Endothelial cell of umbilical vein (primary cell): Measurements from ENCODE around the gene PAAF1.

Experiments
- EZH2 ChIP-seq: IDR thresholded peaks from 2 replicates; pipeline ENCODE4 v1.6.1; 2012; ENCODE audit warnings: borderline replicate concordance, low read depth, mild to moderate bottlenecking, moderate library complexity, low read length, inconsistent platforms; ENCODE audit not compliant: severe bottlenecking
- GATA2 ChIP-seq: IDR thresholded peaks from 2 replicates; pipeline ENCODE4 v1.7.0; 2011; ENCODE audit warnings: low read depth, mild to moderate bottlenecking, moderate library complexity, mixed read lengths, low read length; ENCODE audit not compliant: insufficient read length, insufficient read depth
- JUN ChIP-seq: IDR thresholded peaks from 2 replicates; pipeline ENCODE4 v1.6.1; 2011; ENCODE audit warnings: borderline replicate concordance, low read depth; ENCODE audit not compliant: insufficient read length, insufficient read depth
- POLR2A ChIP-seq: IDR thresholded peaks from 2 replicates; pipeline ENCODE4 v1.6.1; 2012; ENCODE audit warnings: low read depth, mild to moderate bottlenecking, control low read depth, low read length
- POLR2AphosphoS5 ChIP-seq: IDR thresholded peaks from 2 replicates; pipeline ENCODE4 v1.6.1; 2012; ENCODE audit warnings: low read depth, mild to moderate bottlenecking, control low read depth, low read length, moderate library complexity; ENCODE audit not compliant: insufficient read depth
- TF ChIP-seq, protein P1 (sequence below), 2 donors: IDR thresholded peaks; 1 replicate in 1 of 2; 2 replicates in 1 of 2; pipeline ENCODE4 v1.5.1; 2011; ENCODE audit warnings: low read length in 2 of 2, mild to moderate bottlenecking in 2 of 2, moderate library complexity in 2 of 2, control low read depth in 1 of 2, inconsistent platforms in 1 of 2, low read depth in 1 of 2; ENCODE audit not compliant: insufficient read depth in 1 of 2; ENCODE audit errors: extremely low read depth in 1 of 2

DNA sequence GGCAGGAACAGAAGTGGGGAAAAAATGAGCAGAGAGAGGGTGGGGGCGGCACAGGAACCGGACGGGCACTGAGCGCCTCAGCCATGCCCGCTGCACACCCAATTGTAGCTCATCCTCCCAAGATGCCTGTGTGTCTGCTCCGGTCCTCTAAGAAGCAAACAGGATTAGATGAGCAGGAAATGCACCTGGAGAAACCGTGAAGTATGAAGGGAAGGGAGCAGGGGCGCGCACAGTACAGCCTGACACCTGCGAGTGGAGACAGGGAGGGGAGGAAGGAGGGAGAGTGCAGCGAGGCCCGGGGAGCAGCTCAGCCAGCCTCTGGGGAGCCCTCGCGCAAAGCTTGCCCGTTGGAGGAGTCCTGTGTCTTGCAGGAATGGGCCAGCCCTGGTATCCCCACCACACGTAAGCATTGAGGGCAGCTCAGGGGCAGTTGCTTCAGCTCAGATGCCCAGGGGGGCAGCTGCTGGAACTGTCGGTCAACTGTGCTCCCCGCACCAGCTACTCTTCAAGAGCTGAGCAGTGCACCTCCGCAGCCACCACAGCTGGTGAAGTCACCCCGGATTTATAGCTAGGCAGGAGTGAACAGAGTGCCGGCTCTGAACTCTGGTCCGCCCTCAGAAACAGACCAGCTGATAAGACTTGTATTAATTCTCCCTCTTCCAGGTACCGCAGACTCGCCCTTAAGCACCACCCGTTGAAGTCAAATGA is 81.0 kb downstream of the PAAF1 start:
- TF ChIP-seq, protein P1, sequence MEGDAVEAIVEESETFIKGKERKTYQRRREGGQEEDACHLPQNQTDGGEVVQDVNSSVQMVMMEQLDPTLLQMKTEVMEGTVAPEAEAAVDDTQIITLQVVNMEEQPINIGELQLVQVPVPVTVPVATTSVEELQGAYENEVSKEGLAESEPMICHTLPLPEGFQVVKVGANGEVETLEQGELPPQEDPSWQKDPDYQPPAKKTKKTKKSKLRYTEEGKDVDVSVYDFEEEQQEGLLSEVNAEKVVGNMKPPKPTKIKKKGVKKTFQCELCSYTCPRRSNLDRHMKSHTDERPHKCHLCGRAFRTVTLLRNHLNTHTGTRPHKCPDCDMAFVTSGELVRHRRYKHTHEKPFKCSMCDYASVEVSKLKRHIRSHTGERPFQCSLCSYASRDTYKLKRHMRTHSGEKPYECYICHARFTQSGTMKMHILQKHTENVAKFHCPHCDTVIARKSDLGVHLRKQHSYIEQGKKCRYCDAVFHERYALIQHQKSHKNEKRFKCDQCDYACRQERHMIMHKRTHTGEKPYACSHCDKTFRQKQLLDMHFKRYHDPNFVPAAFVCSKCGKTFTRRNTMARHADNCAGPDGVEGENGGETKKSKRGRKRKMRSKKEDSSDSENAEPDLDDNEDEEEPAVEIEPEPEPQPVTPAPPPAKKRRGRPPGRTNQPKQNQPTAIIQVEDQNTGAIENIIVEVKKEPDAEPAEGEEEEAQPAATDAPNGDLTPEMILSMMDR (IDR thresholded peaks at IDR 0.05; ENCODE audit: extremely low read depth in 1 of 2, insufficient read depth in 1 of 2, low read depth in 1 of 2, low read length in 2 of 2) = no peak
- TF ChIP-seq GATA2 (no peak), JUN (no peak), EZH2 (no peak), POLR2AphosphoS5 (no peak), POLR2A (no peak)
